ENCODE measurements around the gene PCDH9. TPM values are rescaled to one million over a fixed set of nuclear protein-coding genes. Genes with fewer than 3 reads are reported as not detected.

The PCDH9 gene
- total RNA-seq, 1 donor from 2014 or later, result 14.7 TPM

GRCh38 chr13:67151652-67152051, 78.5 kb downstream of the PCDH9 start:
- intact Hi-C loops (cut with micrococcal nuclease), result no loop called here
- DNase-seq, result no peak
- no peak for TF ChIP-seq CTCF (IDR thresholded peaks at IDR 0.05; ENCODE audit: borderline replicate concordance)
- peaks cover 23% of the 10 kb centered on the region for H3K4me1 ChIP-seq
- no peak overlapping the region for H3K27ac ChIP-seq (replicated peaks)
- H3K9me3 ChIP-seq (replicated peaks), result no peaks in the 10 kb centered on the region
- no peaks in the 10 kb centered on the region for H3K27me3 ChIP-seq (ENCODE audit: low read depth)
- no peak overlapping the region for H3K4me3 ChIP-seq
- H3K36me3 ChIP-seq, result no peaks in the 10 kb centered on the region

DNA sequence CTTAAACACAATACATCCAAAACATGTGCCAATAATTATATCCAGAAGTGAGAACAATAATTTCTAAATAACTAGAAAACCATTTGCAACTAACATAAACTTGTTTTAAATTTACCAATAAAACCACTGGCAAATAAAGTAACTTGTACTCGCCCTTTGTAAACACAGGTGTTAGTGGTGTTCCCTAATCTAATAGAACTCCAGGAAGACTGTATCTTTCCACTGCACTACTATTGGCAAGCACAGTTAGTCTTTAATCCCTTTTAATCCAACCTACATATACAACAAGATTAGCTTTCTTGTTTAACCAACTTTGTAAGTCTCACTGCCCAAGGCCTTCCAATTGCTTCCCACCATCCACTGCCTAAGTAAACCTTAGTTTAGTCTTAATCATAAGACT, 79.5 kb downstream of the PCDH9 start:
- Histone ChIP-seq H3K27ac (replicated peaks) (no peak overlapping the region), H3K36me3 (no peaks in the 10 kb centered on the region), H3K4me1 (peaks cover 34% of the 10 kb centered on the region), H3K9me3 (replicated peaks) (no peaks in the 10 kb centered on the region), H3K27me3 (ENCODE audit: low read depth) (no peaks in the 10 kb centered on the region), H3K4me3 (no peak overlapping the region)
- no peak for DNase-seq
- no peak for TF ChIP-seq CTCF (IDR thresholded peaks at IDR 0.05; ENCODE audit: borderline replicate concordance)
- intact Hi-C loops (cut with micrococcal nuclease), result no loop called here

DNA sequence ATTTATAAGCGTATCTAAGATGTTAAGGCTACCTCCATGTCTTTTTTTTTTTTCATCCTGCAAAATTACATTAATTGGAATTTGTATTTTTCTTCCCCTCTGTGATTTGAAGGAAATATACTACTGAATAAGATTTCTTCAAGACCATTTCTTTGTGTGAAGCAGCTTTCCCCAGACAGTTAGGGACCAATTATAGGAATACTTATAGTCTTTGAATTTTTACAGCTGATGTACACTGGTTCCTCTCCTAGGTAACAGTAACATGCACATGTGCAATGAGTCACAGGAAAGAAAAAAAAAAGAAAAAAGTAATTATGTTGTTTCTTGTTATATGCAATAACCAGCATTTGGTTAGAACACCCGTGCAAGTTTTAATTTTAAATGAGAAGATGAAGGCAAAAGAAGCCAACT, 82.0 kb downstream of the PCDH9 start:
- Histone ChIP-seq H3K4me1 (peaks cover 56% of the 10 kb centered on the region), H3K36me3 (no peaks in the 10 kb centered on the region), H3K27me3 (ENCODE audit: low read depth) (no peaks in the 10 kb centered on the region), H3K4me3 (peak overlapping the region; percentile 46), H3K27ac (replicated peaks) (peak overlapping the region; percentile 87), H3K9me3 (replicated peaks) (no peaks in the 10 kb centered on the region)
- DNase-seq, result no peak
- intact Hi-C loops (cut with micrococcal nuclease), result no loop called here
- TF ChIP-seq CTCF (IDR thresholded peaks at IDR 0.05; ENCODE audit: borderline replicate concordance), result no peak

DNA sequence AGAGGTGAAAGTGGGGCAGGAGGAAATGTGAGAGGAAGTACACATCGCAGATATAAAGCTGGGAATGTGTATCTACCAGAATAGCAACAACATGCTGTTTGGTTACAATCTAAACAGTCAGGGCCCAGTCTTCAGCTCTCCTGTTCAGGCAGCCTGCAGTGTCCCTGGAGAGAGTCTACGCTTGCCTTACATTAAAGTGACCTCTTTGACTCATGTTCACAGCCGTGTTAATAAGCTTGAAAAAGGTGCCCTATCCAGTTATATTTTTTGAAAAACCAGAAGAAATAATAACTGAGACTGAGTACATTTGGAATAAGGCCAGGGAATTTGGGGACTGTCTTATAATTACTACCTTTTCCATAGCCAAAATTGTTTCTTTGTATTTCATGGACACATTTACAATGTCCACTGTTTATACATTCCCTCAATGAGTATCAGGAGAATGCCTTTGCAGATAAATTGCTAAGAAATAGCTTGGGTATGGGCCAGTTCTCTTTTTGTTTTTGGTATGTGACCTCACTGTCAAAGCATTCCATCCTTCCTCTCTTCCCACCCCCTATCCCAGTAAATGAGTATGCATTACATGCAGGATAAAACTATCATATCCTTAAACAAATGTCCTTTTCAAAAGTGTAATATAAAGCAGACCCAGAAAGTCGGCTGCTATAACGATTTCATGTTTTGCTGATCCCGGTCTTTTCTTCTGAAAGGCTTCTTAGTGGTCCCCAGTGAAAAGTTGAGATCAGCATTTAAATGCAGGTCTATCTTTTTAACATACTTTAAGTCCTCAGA, 82.6 kb downstream of the PCDH9 start:
- no peak for TF ChIP-seq CTCF (IDR thresholded peaks at IDR 0.05; ENCODE audit: borderline replicate concordance)
- intact Hi-C loops (cut with micrococcal nuclease), result no loop called here
- DNase-seq, result no peak
- Histone ChIP-seq H3K27me3 (ENCODE audit: low read depth) (no peaks in the 10 kb centered on the region), H3K4me1 (peaks cover 56% of the 10 kb centered on the region), H3K27ac (replicated peaks) (peak overlapping the region; percentile 87), H3K4me3 (peak overlapping the region; percentile 46), H3K36me3 (no peaks in the 10 kb centered on the region), H3K9me3 (replicated peaks) (no peaks in the 10 kb centered on the region)

GRCh38 chr13:67146523-67147130, 83.5 kb downstream of the PCDH9 start:
- TF ChIP-seq CTCF (IDR thresholded peaks at IDR 0.05; ENCODE audit: borderline replicate concordance), result no peak
- peak overlapping the region; percentile 46 for H3K4me3 ChIP-seq
- no peaks in the 10 kb centered on the region for H3K36me3 ChIP-seq
- no peak for DNase-seq
- peaks cover 56% of the 10 kb centered on the region for H3K4me1 ChIP-seq
- intact Hi-C loops (cut with micrococcal nuclease), result no loop called here
- H3K9me3 ChIP-seq (replicated peaks), result no peaks in the 10 kb centered on the region
- H3K27me3 ChIP-seq (ENCODE audit: low read depth), result no peaks in the 10 kb centered on the region
- H3K27ac ChIP-seq (replicated peaks), result peak overlapping the region; percentile 87
